SK-N-SH (cell line): ENCODE results near the gene NEAT1.
"Not testable (repeated sequence)": the region's sequence is repeated elsewhere in the genome, so short reads cannot be mapped to it uniquely, and the experiment has no call there.

Experiments used
- EP300 ChIP-seq, 2 experiments: IDR thresholded peaks; 2 replicates each; pipeline versions ENCODE4 v1.4.0 to v1.6.1; 2012; ENCODE audit warnings: borderline replicate concordance in 1 of 2, low read depth in 1 of 2, low read length in 1 of 2
- FOSL2 ChIP-seq: IDR thresholded peaks from 2 replicates; pipeline ENCODE4 v1.4.0; 2012; ENCODE audit warnings: low read depth, mild to moderate bottlenecking, moderate library complexity, borderline replicate concordance
- FOXM1 ChIP-seq: IDR thresholded peaks from 2 replicates; pipeline ENCODE4 v1.4.0; 2012; ENCODE audit warnings: low read depth, mild to moderate bottlenecking
- GABPA ChIP-seq: IDR thresholded peaks from 2 replicates; pipeline ENCODE4 v1.4.0; 2012; ENCODE audit warnings: low read depth, mild to moderate bottlenecking
- JUND ChIP-seq: IDR thresholded peaks from 2 replicates; pipeline ENCODE4 v1.4.0; 2012
- POLR2AphosphoS5 ChIP-seq: IDR thresholded peaks from 2 replicates; pipeline ENCODE4 v1.6.1; 2012; ENCODE audit warnings: low read depth, low read length
- RCOR1 ChIP-seq: fragments of 150-350 bp; IDR thresholded peaks from 2 replicates; pipeline ENCODE4 v1.6.1; 2017; ENCODE audit warnings: antibody characterized with exemption, low read length
- SMC3 ChIP-seq: IDR thresholded peaks from 2 replicates; pipeline ENCODE4 v1.6.1; 2012; ENCODE audit warnings: low read depth, low read length, improper control_type of control experiment
- YY1 ChIP-seq: IDR thresholded peaks from 2 replicates; pipeline ENCODE4 v1.4.0; 2012; ENCODE audit warnings: low read depth, mild to moderate bottlenecking
- TF ChIP-seq, protein P1 (sequence below): fragments of 200-600 bp; sonication (generic); IDR thresholded peaks from 2 replicates; pipeline ENCODE4 v1.6.1; 2017; ENCODE audit warnings: antibody characterized with exemption, mild to moderate bottlenecking, moderate library complexity
- TF ChIP-seq, protein P2 (sequence below): IDR thresholded peaks from 2 replicates; pipeline ENCODE4 v1.4.0; 2012; ENCODE audit warnings: low read depth
- TF ChIP-seq, protein P3 (sequence below): IDR thresholded peaks from 2 replicates; pipeline ENCODE4 v1.4.0; 2012; ENCODE audit warnings: low read depth, borderline replicate concordance
- TF ChIP-seq, protein P4 (sequence below): IDR thresholded peaks from 2 replicates; pipeline ENCODE4; 2012

DNA sequence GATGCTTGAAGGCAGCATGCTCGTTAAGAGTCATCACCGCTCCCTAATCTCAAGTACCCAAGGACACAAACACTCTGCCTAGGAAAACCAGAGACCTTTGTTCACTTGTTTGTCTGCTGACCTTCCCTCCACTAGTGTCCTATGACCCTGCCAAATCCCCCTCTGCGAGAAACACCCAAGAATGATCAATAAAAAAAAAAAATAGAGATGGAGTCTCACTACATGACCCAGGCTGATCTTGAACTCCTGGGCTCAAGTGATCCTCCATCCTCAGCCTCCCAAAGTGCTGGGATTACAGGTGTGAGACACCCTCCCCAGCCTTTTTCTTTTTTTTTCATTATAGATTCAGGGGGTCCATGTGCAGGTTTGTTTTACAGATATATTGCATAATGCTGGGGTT is 29.7 kb downstream of the NEAT1 start:
- TF ChIP-seq, protein P1, sequence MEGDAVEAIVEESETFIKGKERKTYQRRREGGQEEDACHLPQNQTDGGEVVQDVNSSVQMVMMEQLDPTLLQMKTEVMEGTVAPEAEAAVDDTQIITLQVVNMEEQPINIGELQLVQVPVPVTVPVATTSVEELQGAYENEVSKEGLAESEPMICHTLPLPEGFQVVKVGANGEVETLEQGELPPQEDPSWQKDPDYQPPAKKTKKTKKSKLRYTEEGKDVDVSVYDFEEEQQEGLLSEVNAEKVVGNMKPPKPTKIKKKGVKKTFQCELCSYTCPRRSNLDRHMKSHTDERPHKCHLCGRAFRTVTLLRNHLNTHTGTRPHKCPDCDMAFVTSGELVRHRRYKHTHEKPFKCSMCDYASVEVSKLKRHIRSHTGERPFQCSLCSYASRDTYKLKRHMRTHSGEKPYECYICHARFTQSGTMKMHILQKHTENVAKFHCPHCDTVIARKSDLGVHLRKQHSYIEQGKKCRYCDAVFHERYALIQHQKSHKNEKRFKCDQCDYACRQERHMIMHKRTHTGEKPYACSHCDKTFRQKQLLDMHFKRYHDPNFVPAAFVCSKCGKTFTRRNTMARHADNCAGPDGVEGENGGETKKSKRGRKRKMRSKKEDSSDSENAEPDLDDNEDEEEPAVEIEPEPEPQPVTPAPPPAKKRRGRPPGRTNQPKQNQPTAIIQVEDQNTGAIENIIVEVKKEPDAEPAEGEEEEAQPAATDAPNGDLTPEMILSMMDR = not testable (repeated sequence)
- TF ChIP-seq, protein P2, sequence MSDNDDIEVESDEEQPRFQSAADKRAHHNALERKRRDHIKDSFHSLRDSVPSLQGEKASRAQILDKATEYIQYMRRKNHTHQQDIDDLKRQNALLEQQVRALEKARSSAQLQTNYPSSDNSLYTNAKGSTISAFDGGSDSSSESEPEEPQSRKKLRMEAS = not testable (repeated sequence)
- not testable (repeated sequence) for TF ChIP-seq GABPA; YY1; FOXM1; RCOR1; POLR2AphosphoS5; JUND; FOSL2; SMC3; EP300 (IDR thresholded peaks at IDR 0.05; ENCODE audit: borderline replicate concordance in 1 of 2, low read depth in 1 of 2, low read length in 1 of 2)
- TF ChIP-seq, protein P3, sequence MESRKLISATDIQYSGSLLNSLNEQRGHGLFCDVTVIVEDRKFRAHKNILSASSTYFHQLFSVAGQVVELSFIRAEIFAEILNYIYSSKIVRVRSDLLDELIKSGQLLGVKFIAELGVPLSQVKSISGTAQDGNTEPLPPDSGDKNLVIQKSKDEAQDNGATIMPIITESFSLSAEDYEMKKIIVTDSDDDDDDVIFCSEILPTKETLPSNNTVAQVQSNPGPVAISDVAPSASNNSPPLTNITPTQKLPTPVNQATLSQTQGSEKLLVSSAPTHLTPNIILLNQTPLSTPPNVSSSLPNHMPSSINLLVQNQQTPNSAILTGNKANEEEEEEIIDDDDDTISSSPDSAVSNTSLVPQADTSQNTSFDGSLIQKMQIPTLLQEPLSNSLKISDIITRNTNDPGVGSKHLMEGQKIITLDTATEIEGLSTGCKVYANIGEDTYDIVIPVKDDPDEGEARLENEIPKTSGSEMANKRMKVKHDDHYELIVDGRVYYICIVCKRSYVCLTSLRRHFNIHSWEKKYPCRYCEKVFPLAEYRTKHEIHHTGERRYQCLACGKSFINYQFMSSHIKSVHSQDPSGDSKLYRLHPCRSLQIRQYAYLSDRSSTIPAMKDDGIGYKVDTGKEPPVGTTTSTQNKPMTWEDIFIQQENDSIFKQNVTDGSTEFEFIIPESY = not testable (repeated sequence)
- TF ChIP-seq, protein P4, sequence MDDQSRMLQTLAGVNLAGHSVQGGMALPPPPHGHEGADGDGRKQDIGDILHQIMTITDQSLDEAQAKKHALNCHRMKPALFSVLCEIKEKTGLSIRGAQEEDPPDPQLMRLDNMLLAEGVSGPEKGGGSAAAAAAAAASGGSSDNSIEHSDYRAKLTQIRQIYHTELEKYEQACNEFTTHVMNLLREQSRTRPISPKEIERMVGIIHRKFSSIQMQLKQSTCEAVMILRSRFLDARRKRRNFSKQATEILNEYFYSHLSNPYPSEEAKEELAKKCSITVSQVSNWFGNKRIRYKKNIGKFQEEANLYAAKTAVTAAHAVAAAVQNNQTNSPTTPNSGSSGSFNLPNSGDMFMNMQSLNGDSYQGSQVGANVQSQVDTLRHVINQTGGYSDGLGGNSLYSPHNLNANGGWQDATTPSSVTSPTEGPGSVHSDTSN = not testable (repeated sequence)
